H9 (cell line): ENCODE data around the gene PPFIA2. TPM values are rescaled to one million over a fixed set of nuclear protein-coding genes. Genes with fewer than 3 reads are reported as not detected.

Experiments used
- DNase-seq: peaks from one replicate; pipeline ENCODE4 v3.0.0-alpha.2; 2017
- H2AFZ ChIP-seq: one replicate; pipeline ENCODE4 v1.6.1; 2013; ENCODE audit warnings: mild to moderate bottlenecking, low read length, control low read depth, moderate library complexity
- H2AK5ac ChIP-seq: 2 replicates; pipeline ENCODE4 v1.6.1; 2013; ENCODE audit warnings: low read length, control low read depth, mixed read lengths; ENCODE audit not compliant: insufficient read length
- H2BK120ac ChIP-seq: one replicate; pipeline ENCODE4 v1.6.1; 2013; ENCODE audit warnings: low read depth, mild to moderate bottlenecking, low read length, control low read depth, inconsistent platforms; ENCODE audit not compliant: poor library complexity, severe bottlenecking
- H2BK12ac ChIP-seq: 2 replicates; pipeline ENCODE4 v1.6.1; 2013; ENCODE audit warnings: low read length, control low read depth, mixed read lengths, low read depth; ENCODE audit not compliant: insufficient read length
- H2BK15ac ChIP-seq: 2 replicates; pipeline ENCODE4 v1.6.1; 2013; ENCODE audit warnings: low read depth, low read length, control low read depth
- H2BK20ac ChIP-seq: one replicate; pipeline ENCODE4 v1.6.1; 2013; ENCODE audit warnings: low read depth, mild to moderate bottlenecking, low read length, control low read depth, inconsistent platforms; ENCODE audit not compliant: poor library complexity, severe bottlenecking
- H2BK5ac ChIP-seq: 2 replicates; pipeline ENCODE4 v1.6.1; 2013; ENCODE audit warnings: low read length, control low read depth, mixed read lengths; ENCODE audit not compliant: insufficient read length
- H3K14ac ChIP-seq: 2 replicates; pipeline ENCODE4 v1.6.1; 2013; ENCODE audit warnings: low read length, control low read depth; ENCODE audit not compliant: insufficient read depth
- H3K18ac ChIP-seq: 2 replicates; pipeline ENCODE4 v1.6.1; 2013; ENCODE audit warnings: low read depth, mild to moderate bottlenecking, mixed read lengths, low read length, control low read depth; ENCODE audit not compliant: insufficient read length
- H3K23ac ChIP-seq: 2 replicates; pipeline ENCODE4 v1.6.1; 2013; ENCODE audit warnings: low read length, control low read depth, mixed read lengths, low read depth; ENCODE audit not compliant: insufficient read length
- H3K23me2 ChIP-seq: 2 replicates; pipeline ENCODE4 v1.6.1; 2013; ENCODE audit warnings: low read depth, mild to moderate bottlenecking, mixed read lengths, low read length, control low read depth; ENCODE audit not compliant: insufficient read length, poor library complexity, severe bottlenecking
- H3K27ac ChIP-seq: 2 replicates; pipeline ENCODE4 v1.5.1; 2013; ENCODE audit warnings: low read length, control low read depth, mixed read lengths, low read depth; ENCODE audit not compliant: insufficient read length
- H3K27me3 ChIP-seq: 2 replicates; pipeline ENCODE4 v1.6.1; 2013; ENCODE audit warnings: low read length, control low read depth, inconsistent platforms; ENCODE audit not compliant: insufficient read depth
- H3K4ac ChIP-seq: 2 replicates; pipeline ENCODE4 v1.6.1; 2013; ENCODE audit warnings: low read depth, mild to moderate bottlenecking, control low read depth, inconsistent platforms, low read length, moderate library complexity
- H3K4me1 ChIP-seq: 2 replicates; pipeline ENCODE4 v1.6.1; 2013; ENCODE audit warnings: low read length, control low read depth, inconsistent platforms; ENCODE audit not compliant: insufficient read depth
- H3K4me2 ChIP-seq: 2 replicates; pipeline ENCODE4 v1.6.1; 2013; ENCODE audit warnings: low read length, control low read depth, mixed read lengths; ENCODE audit not compliant: insufficient read length, insufficient read depth
- H3K56ac ChIP-seq: 2 replicates; pipeline ENCODE4 v1.6.1; 2013; ENCODE audit warnings: low read depth, mild to moderate bottlenecking, mixed read lengths, low read length, control low read depth; ENCODE audit not compliant: insufficient read length
- H3K79me1 ChIP-seq: 2 replicates; pipeline ENCODE4 v1.6.1; 2013; ENCODE audit warnings: low read depth, mild to moderate bottlenecking, moderate library complexity, low read length, control low read depth, inconsistent platforms; ENCODE audit not compliant: insufficient read depth, poor library complexity, severe bottlenecking
- H3K79me2 ChIP-seq: 2 replicates; pipeline ENCODE4 v1.6.1; 2013; ENCODE audit warnings: low read length, control low read depth, inconsistent platforms; ENCODE audit not compliant: insufficient read depth
- H3K9ac ChIP-seq: 2 replicates; pipeline ENCODE4 v1.6.1; 2013; ENCODE audit warnings: low read length, control low read depth, mixed read lengths; ENCODE audit not compliant: insufficient read length; ENCODE audit errors: extremely low read depth
- H3K9me3 ChIP-seq: one replicate; pipeline ENCODE4 v1.6.1; 2013; ENCODE audit warnings: low read depth, low read length, inconsistent platforms; ENCODE audit not compliant: control insufficient read depth
- H3T11ph ChIP-seq: one replicate; pipeline ENCODE4 v1.6.1; 2013; ENCODE audit warnings: mild to moderate bottlenecking, low read length, control low read depth, inconsistent platforms
- H4K20me1 ChIP-seq: one replicate; pipeline ENCODE4 v1.6.1; 2013; ENCODE audit not compliant: control insufficient read depth, insufficient read length, insufficient read depth
- H4K5ac ChIP-seq: 2 replicates; pipeline ENCODE4 v1.6.1; 2013; ENCODE audit warnings: low read depth, mild to moderate bottlenecking, mixed read lengths, low read length, control low read depth; ENCODE audit not compliant: insufficient read length
- H4K8ac ChIP-seq: replicated peaks from 2 replicates; pipeline ENCODE4 v1.6.1; 2013; ENCODE audit warnings: low read length, control low read depth, mixed read lengths, low read depth; ENCODE audit not compliant: insufficient read length
- H4K91ac ChIP-seq: 2 replicates; pipeline ENCODE4 v1.6.1; 2013; ENCODE audit warnings: low read depth, mild to moderate bottlenecking, moderate library complexity, mixed read lengths, low read length, control low read depth; ENCODE audit not compliant: insufficient read length
- H3K27ac Mint-ChIP-seq, 3 experiments: 2 replicates in 2 of 3; 3 replicates in 1 of 3; pipeline ENCODE4 v1.8.0; 2020 to 2021; ENCODE audit warnings: mixed read lengths in 3 of 3, mild to moderate bottlenecking in 1 of 3, moderate library complexity in 1 of 3
- H3K27me3 Mint-ChIP-seq: 2 replicates; pipeline ENCODE4 v1.8.0; 2021; ENCODE audit warnings: low read depth, mild to moderate bottlenecking, moderate library complexity, mixed read lengths
- H3K36me3 Mint-ChIP-seq, 3 experiments: 2 replicates in 2 of 3; 3 replicates in 1 of 3; pipeline ENCODE4 v1.8.0; 2020 to 2021; ENCODE audit warnings: low read depth in 3 of 3, mixed read lengths in 3 of 3; ENCODE audit not compliant: insufficient read depth in 1 of 3
- H3K4me1 Mint-ChIP-seq, 2 experiments: 2 replicates each; pipeline ENCODE4 v1.8.0; 2020; ENCODE audit warnings: mixed read lengths in 2 of 2
- H3K4me3 Mint-ChIP-seq, 2 experiments: 2 replicates in 1 of 2; 3 replicates in 1 of 2; pipeline ENCODE4 v1.8.0; 2020 to 2021; ENCODE audit warnings: mild to moderate bottlenecking in 2 of 2, mixed read lengths in 2 of 2, moderate library complexity in 1 of 2
- H3K9me3 Mint-ChIP-seq, 2 experiments: 2 replicates in 1 of 2; 3 replicates in 1 of 2; pipeline ENCODE4 v1.8.0; 2020; ENCODE audit warnings: mild to moderate bottlenecking in 2 of 2, mixed read lengths in 2 of 2, moderate library complexity in 1 of 2
- WGBS: extraction: QIAGEN DNeasy Blood & Tissue Kit; methylation state at CpG from one replicate; pipeline ENCODE4 v1.1.7; 2013; ENCODE audit warnings: missing lambda C conversion rate, low lambda C conversion rate, mixed read lengths; ENCODE audit not compliant: insufficient read length; ENCODE audit errors: extremely low coverage; 5-methylcytosine and 5-hydroxymethylcytosine counted together
- total RNA-seq: library from RNA; stranded (reverse); gene quantifications from 2 replicates; pipeline ENCODE4 v1.2.1, GENCODE V29; 2021
- TF ChIP-seq, protein P1 (sequence below): fragments of 200-600 bp; sonication (generic); conservative IDR thresholded peaks from 3 replicates; pipeline ENCODE4 v1.8.0; 2021; ENCODE audit warnings: antibody characterized with exemption, mild to moderate bottlenecking

PPFIA2 gene
- total RNA-seq, 1 experiment from 2014 or later = 1.3 TPM

- Histone ChIP-seq H3K27me3 (no peaks in the 10 kb centered on the region), H3K14ac (no peak overlapping the region), H2BK15ac (no peak overlapping the region), H3K23ac (no peak overlapping the region), H4K8ac (no peak overlapping the region), H3K4ac (no peak overlapping the region), H3T11ph (no peak overlapping the region), H2BK20ac (no peak overlapping the region), H3K4me1 (no peaks in the 10 kb centered on the region), H3K27ac (no peak overlapping the region), H2BK120ac (no peak overlapping the region), H4K91ac (no peak overlapping the region), H3K9ac (no peak overlapping the region), H3K18ac (no peak overlapping the region), H3K79me1 (no peaks in the 10 kb centered on the region), H2AK5ac (no peak overlapping the region), H4K5ac (no peak overlapping the region), H2AFZ (no peak overlapping the region), H3K79me2 (no peaks in the 10 kb centered on the region), H3K23me2 (no peaks in the 10 kb centered on the region), H3K56ac (no peak overlapping the region), H3K4me2 (no peak overlapping the region), H2BK5ac (no peak overlapping the region), H2BK12ac (no peak overlapping the region), H4K20me1 (no peaks in the 10 kb centered on the region), H3K9me3 (no peaks in the 10 kb centered on the region)
- Mint-ChIP-seq H3K4me3 (no peak overlapping the region), H3K27ac (no peak overlapping the region), H3K36me3 (no peaks in the 10 kb centered on the region), H3K27me3 (no peaks in the 10 kb centered on the region), H3K9me3 (no peaks in the 10 kb centered on the region; a peak in 1 of 5 replicates), H3K4me1 (no peaks in the 10 kb centered on the region)
- no peak for DNase-seq
- TF ChIP-seq, protein P1, sequence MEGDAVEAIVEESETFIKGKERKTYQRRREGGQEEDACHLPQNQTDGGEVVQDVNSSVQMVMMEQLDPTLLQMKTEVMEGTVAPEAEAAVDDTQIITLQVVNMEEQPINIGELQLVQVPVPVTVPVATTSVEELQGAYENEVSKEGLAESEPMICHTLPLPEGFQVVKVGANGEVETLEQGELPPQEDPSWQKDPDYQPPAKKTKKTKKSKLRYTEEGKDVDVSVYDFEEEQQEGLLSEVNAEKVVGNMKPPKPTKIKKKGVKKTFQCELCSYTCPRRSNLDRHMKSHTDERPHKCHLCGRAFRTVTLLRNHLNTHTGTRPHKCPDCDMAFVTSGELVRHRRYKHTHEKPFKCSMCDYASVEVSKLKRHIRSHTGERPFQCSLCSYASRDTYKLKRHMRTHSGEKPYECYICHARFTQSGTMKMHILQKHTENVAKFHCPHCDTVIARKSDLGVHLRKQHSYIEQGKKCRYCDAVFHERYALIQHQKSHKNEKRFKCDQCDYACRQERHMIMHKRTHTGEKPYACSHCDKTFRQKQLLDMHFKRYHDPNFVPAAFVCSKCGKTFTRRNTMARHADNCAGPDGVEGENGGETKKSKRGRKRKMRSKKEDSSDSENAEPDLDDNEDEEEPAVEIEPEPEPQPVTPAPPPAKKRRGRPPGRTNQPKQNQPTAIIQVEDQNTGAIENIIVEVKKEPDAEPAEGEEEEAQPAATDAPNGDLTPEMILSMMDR = no peak
- 100% methylated on average over 1 of the region's 1 CpG for WGBS
These were observed 120.0 kb downstream of the PPFIA2 start for GRCh38 chr12:81639196-81639595.
